ENCODE data around the gene FBXL7. TPM values are rescaled to one million over a fixed set of nuclear protein-coding genes. Genes with fewer than 3 reads are reported as not detected.

The FBXL7 gene
- total RNA-seq, 1 donor = 11.2 TPM

- no peak overlapping the region for H3K4me3 ChIP-seq (ENCODE audit: low read depth, low read length)
- no peak for TF ChIP-seq CTCF (IDR thresholded peaks at IDR 0.05; ENCODE audit: insufficient read depth, low read depth, low read length)
- no peak for DNase-seq (ENCODE audit: low read depth)
Measured at GRCh38 chr5:15886156-15886555, 386.2 kb downstream of the FBXL7 start.

GRCh38 chr5:15887093-15887492 lies 387.1 kb downstream of the FBXL7 start:
- no peak overlapping the region for H3K4me3 ChIP-seq (ENCODE audit: low read depth, low read length)
- DNase-seq (ENCODE audit: low read depth) = peak; percentile 45
- TF ChIP-seq CTCF (IDR thresholded peaks at IDR 0.05; ENCODE audit: insufficient read depth, low read depth, low read length) = no peak

- no peak for TF ChIP-seq CTCF (IDR thresholded peaks at IDR 0.05; ENCODE audit: insufficient read depth, low read depth, low read length)
- H3K4me3 ChIP-seq (ENCODE audit: low read depth, low read length) = no peak overlapping the region
- no peak for DNase-seq (ENCODE audit: low read depth)
Measured at GRCh38 chr5:15889001-15889400, 389.0 kb downstream of the FBXL7 start.

GRCh38 chr5:15893866-15894265 lies 393.9 kb downstream of the FBXL7 start:
- no peak for TF ChIP-seq CTCF (IDR thresholded peaks at IDR 0.05; ENCODE audit: insufficient read depth, low read depth, low read length)
- no peak for DNase-seq (ENCODE audit: low read depth)
- H3K4me3 ChIP-seq (ENCODE audit: low read depth, low read length) = no peak overlapping the region

GRCh38 chr5:15897656-15898055 lies 397.7 kb downstream of the FBXL7 start:
- no peak for TF ChIP-seq CTCF (IDR thresholded peaks at IDR 0.05; ENCODE audit: insufficient read depth, low read depth, low read length)
- H3K4me3 ChIP-seq (ENCODE audit: low read depth, low read length) = no peak overlapping the region
- DNase-seq (ENCODE audit: low read depth) = peak; percentile 28

GRCh38 chr5:15898641-15899040 lies 398.7 kb downstream of the FBXL7 start:
- DNase-seq (ENCODE audit: low read depth) = no peak
- no peak for TF ChIP-seq CTCF (IDR thresholded peaks at IDR 0.05; ENCODE audit: insufficient read depth, low read depth, low read length)
- H3K4me3 ChIP-seq (ENCODE audit: low read depth, low read length) = no peak overlapping the region

- DNase-seq (ENCODE audit: low read depth) = no peak
- TF ChIP-seq CTCF (IDR thresholded peaks at IDR 0.05; ENCODE audit: insufficient read depth, low read depth, low read length) = no peak
- H3K4me3 ChIP-seq (ENCODE audit: low read depth, low read length) = no peak overlapping the region
Measured at GRCh38 chr5:15899481-15899880, 399.5 kb downstream of the FBXL7 start.

Data from fibroblast of villous mesenchyme (primary cell).